ENCODE results near the gene BEND3. TPM values are rescaled to one million over a fixed set of nuclear protein-coding genes. Genes with fewer than 3 reads are reported as not detected.

The BEND3 gene
- 1 to 10 TPM; 2.1 TPM for total RNA-seq

GRCh38 chr6:107114926-107115694 is at the start of gene BEND3:
Gene BEND3 (minus strand): TSS chr6:107115515. CDS start chr6:107099285, 16,230 bp downstream.

Other genes with a start within 250 kb of the BEND3 start
- gene CD24, start 140.8 kb downstream of the BEND3 start, total RNA-seq, result under 1 TPM in 1 of 2 experiments, not detected in 1; 0.10 TPM
- gene MTRES1, start 87.3 kb downstream of the BEND3 start, total RNA-seq, result 10 to 100 TPM; 15.3 to 15.6 TPM

Measured in activated naive CD4-positive, alpha-beta T cell treated with anti-CD3 and anti-CD28 coated beads, Interleukin-2, amount 10 ng/mL, durations not matched to agents 5 hours and 36 hours (primary cell).